ENCODE measurements around the gene PRKCH.

DNA sequence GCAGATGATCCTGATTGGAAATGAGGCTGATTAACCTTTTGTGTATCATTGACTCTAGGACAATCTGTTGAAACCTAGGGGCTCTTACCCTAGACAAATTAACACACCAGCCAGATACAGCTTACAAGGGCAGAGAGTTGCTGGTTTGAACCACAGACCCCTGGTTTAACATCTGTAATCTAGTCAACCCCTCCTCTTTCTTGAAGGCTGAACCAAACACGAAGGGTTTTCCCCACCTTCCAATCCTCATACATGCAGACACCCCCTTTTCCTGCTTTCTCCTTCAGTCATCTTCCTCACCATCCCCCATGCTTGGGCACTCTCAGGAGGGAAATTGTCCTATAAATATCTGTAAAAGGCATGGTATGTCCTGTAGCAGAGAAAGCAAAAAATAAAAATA, 247.9 kb downstream of the PRKCH start:
- no peak for TF ChIP-seq CTCF (conservative IDR thresholded peaks at IDR 0.05; ENCODE audit: low read depth, low read length)
- TF ChIP-seq EZH2 (IDR thresholded peaks at IDR 0.05; ENCODE audit: low read length, unreplicated experiment) = no peak
